DOHH2 (cell line): Measurements from ENCODE around the gene SEZ6L2.
A peak's percentile ranks its signal among the peaks of the same experiment; 100 is the strongest.

ENCODE experiments used
- H3F3A ChIP-seq: fragments of 200-600 bp; sonication (generic), shearing (Covaris generic); 2 replicates; pipeline ENCODE4 v1.6.0; 2016; ENCODE audit warnings: antibody characterized with exemption, mild to moderate bottlenecking; ENCODE audit not compliant: control insufficient read depth, insufficient read depth
- H3K27ac ChIP-seq: fragments of 200-600 bp; sonication (generic); 2 replicates; pipeline ENCODE4 v1.5.1; 2014; ENCODE audit warnings: low read depth, mild to moderate bottlenecking, low read length, moderate library complexity
- H3K27me3 ChIP-seq: fragments of 200-600 bp; sonication (generic); 2 replicates; pipeline ENCODE4 v1.6.1; 2014; ENCODE audit warnings: mild to moderate bottlenecking, low read length, mixed read lengths; ENCODE audit not compliant: control insufficient read depth
- H3K36me3 ChIP-seq: fragments of 200-600 bp; sonication (generic); 2 replicates; pipeline ENCODE4 v1.6.1; 2014; ENCODE audit warnings: mild to moderate bottlenecking, low read length, moderate library complexity, mixed read lengths; ENCODE audit not compliant: control insufficient read depth
- H3K4me1 ChIP-seq: fragments of 200-600 bp; sonication (generic); 2 replicates; pipeline ENCODE4 v1.6.1; 2014; ENCODE audit warnings: mild to moderate bottlenecking, low read length, mixed read lengths; ENCODE audit not compliant: control insufficient read depth
- H3K4me2 ChIP-seq: fragments of 200-600 bp; sonication (generic); 2 replicates; pipeline ENCODE4 v1.6.0; 2014; ENCODE audit warnings: mild to moderate bottlenecking, low read length, moderate library complexity
- H3K4me3 ChIP-seq: fragments of 200-600 bp; sonication (generic); 2 replicates; pipeline ENCODE4 v1.5.1; 2014; ENCODE audit warnings: mild to moderate bottlenecking, low read length, mixed read lengths
- H3K79me2 ChIP-seq: fragments of 200-600 bp; sonication (generic); 2 replicates; pipeline ENCODE4 v1.6.1; 2014; ENCODE audit warnings: mild to moderate bottlenecking, low read length, mixed read lengths; ENCODE audit not compliant: control insufficient read depth
- H3K9me2 ChIP-seq: fragments of 200-600 bp; sonication (generic); replicated peaks from 2 replicates; pipeline ENCODE4 v1.6.1; 2014; ENCODE audit warnings: mild to moderate bottlenecking, low read length, mixed read lengths; ENCODE audit not compliant: control insufficient read depth
- H3K9me3 ChIP-seq: fragments of 200-600 bp; sonication (generic); 2 replicates; pipeline ENCODE4 v1.6.1; 2014; ENCODE audit warnings: antibody characterized with exemption, low read length, mixed read lengths; ENCODE audit not compliant: control insufficient read depth, insufficient read depth
- H4K20me1 ChIP-seq: fragments of 200-600 bp; sonication (generic); 2 replicates; pipeline ENCODE4 v1.6.0; 2014; ENCODE audit warnings: low read depth, mild to moderate bottlenecking, antibody characterized with exemption, low read length, moderate library complexity; ENCODE audit not compliant: control insufficient read depth, insufficient read depth
- CTCF ChIP-seq: fragments of 200-600 bp; sonication (generic); IDR thresholded peaks from one replicate; pipeline ENCODE4 v1.5.1; 2014; ENCODE audit warnings: antibody characterized with exemption, mild to moderate bottlenecking, low read depth, low read length; ENCODE audit not compliant: poor library complexity, severe bottlenecking
- EZH2phosphoT487 ChIP-seq: fragments of 200-600 bp; sonication (generic); IDR thresholded peaks from 2 replicates; pipeline ENCODE4 v1.6.1; 2017; ENCODE audit warnings: borderline replicate concordance, mild to moderate bottlenecking, antibody characterized with exemption, low read length, moderate library complexity, mixed read lengths

SEZ6L2 gene

GRCh38 chr16:29899516-29900101, at the start of gene SEZ6L2:
TSS of gene SEZ6L2 (minus strand) at chr16:29899550. CDS start at chr16:29899019, 531 bp downstream.
- no peaks in the 10 kb centered on the region for H3K9me3 ChIP-seq
- no peaks in the 10 kb centered on the region for H3K79me2 ChIP-seq
- no peak for TF ChIP-seq CTCF
- TF ChIP-seq EZH2phosphoT487 = no peak
- no peaks in the 10 kb centered on the region for H3K9me2 ChIP-seq
- H3K4me1 ChIP-seq = peaks cover 10% of the 10 kb centered on the region
- H3K27ac ChIP-seq = no peak within 1 kb of the TSS
- H3K4me3 ChIP-seq = peak within 1 kb of the TSS; percentile 76
- peak within 1 kb of the TSS; percentile 87 for H3K4me2 ChIP-seq
- H4K20me1 ChIP-seq = no peaks in the 10 kb centered on the region
- peaks cover 26% of the 10 kb centered on the region for H3K27me3 ChIP-seq
- no peaks in the 10 kb centered on the region for H3F3A ChIP-seq
- no peaks in the 10 kb centered on the region for H3K36me3 ChIP-seq

GRCh38 chr16:29947897-29948296, 48.5 kb upstream of the SEZ6L2 start:
- Histone ChIP-seq H3K4me1 (peaks cover 22% of the 10 kb centered on the region), H3K9me3 (no peaks in the 10 kb centered on the region), H3K9me2 (no peaks in the 10 kb centered on the region), H3K79me2 (no peaks in the 10 kb centered on the region; the same call in 1 of the 2 replicates), H3F3A (no peaks in the 10 kb centered on the region), H3K27ac (no peak overlapping the region), H3K36me3 (no peaks in the 10 kb centered on the region), H3K27me3 (no peaks in the 10 kb centered on the region), H3K4me2 (no peak overlapping the region), H4K20me1 (no peaks in the 10 kb centered on the region), H3K4me3 (no peak overlapping the region)
- TF ChIP-seq CTCF (no peak), EZH2phosphoT487 (no peak)

GRCh38 chr16:29943846-29944799, 44.8 kb upstream of the SEZ6L2 start:
- no peaks in the 10 kb centered on the region for H3K9me3 ChIP-seq
- no peaks in the 10 kb centered on the region for H3F3A ChIP-seq
- H3K79me2 ChIP-seq = no peaks in the 10 kb centered on the region; the same call in 1 of the 2 replicates
- peak; percentile 30 for TF ChIP-seq CTCF
- no peak for TF ChIP-seq EZH2phosphoT487
- peaks cover 22% of the 10 kb centered on the region for H3K4me1 ChIP-seq
- H3K4me2 ChIP-seq = peak overlapping the region; percentile 56
- H3K4me3 ChIP-seq = peak overlapping the region; percentile 34
- 0 out of 2 replicates have a peak, but pooled peaks cover 2% of the 10 kb centered on the region for H3K27me3 ChIP-seq
- H3K9me2 ChIP-seq = no peaks in the 10 kb centered on the region
- no peaks in the 10 kb centered on the region for H3K36me3 ChIP-seq
- no peaks in the 10 kb centered on the region for H4K20me1 ChIP-seq
- H3K27ac ChIP-seq = no peak overlapping the region
